ENCODE results near the gene TUNAR. TPM values are rescaled to one million over a fixed set of nuclear protein-coding genes. Genes with fewer than 3 reads are reported as not detected.

The TUNAR gene
- total RNA-seq, 2 experiments from 2014 or later, result not detected

DNA sequence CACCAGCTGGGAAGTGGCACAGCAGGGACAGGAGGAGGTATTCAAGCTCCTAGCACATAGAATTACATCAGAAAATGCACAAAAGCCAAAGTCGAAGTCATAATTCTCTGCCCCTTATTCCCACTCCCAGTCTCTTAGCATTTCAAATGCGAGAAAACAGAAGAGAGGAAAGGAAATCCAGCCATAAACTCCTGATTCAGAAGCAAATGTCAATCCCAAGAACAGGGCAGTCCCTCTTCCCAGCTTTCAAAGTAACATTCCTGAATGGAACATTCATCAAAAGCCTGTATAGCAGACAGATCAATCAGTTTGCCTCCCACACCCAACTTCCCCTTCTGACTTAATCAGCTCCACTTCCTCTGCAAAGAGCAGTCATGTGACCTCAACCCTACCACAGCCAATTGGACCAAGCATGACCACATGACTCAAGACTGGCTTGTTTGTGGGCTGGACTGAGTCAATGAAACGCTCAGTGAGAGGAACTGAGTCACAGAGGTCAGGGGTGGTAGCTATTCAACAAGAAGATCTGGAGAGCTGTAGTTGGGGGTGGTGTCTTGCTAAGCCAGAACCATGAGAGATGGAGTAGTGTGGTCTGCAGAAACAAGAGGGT is 41.4 kb upstream of the TUNAR start:
- no peak overlapping the region for H3K4me3 ChIP-seq (ENCODE audit: low read length)
- Mint-ChIP-seq H3K27ac (no peak overlapping the region), H3K36me3 (ENCODE audit: low read depth) (no peaks in the 10 kb centered on the region), H3K4me1 (ENCODE audit: low read depth) (peaks cover 5% of the 10 kb centered on the region), H3K4me3 (no peak overlapping the region), H3K9me3 (peaks cover 3% of the 10 kb centered on the region), H3K27me3 (peaks cover 46% of the 10 kb centered on the region)
- ChIA-PET POLR2A (no interaction called here), CTCF (no interaction called here)
- H3K27me3 ChIP-seq (ENCODE audit: control insufficient read depth in 1 of 2, insufficient read depth in 2 of 2, low read length in 2 of 2), result peaks cover 5% of the 10 kb centered on the region in 2 experiments
- no peak for ATAC-seq (ENCODE audit: poor library complexity)
- H3K9me3 ChIP-seq (ENCODE audit: control insufficient read depth in 1 of 2, insufficient read depth in 1 of 2, low read length in 2 of 2), result peaks cover 0 to 11% of the 10 kb centered on the region in 2 experiments
- H3K27ac ChIP-seq (ENCODE audit: low read depth in 1 of 2, low read length in 2 of 2), result no peak overlapping the region
- no peaks in the 10 kb centered on the region for H3K4me1 ChIP-seq (ENCODE audit: insufficient read depth, low read length)
- TF ChIP-seq, protein P1, sequence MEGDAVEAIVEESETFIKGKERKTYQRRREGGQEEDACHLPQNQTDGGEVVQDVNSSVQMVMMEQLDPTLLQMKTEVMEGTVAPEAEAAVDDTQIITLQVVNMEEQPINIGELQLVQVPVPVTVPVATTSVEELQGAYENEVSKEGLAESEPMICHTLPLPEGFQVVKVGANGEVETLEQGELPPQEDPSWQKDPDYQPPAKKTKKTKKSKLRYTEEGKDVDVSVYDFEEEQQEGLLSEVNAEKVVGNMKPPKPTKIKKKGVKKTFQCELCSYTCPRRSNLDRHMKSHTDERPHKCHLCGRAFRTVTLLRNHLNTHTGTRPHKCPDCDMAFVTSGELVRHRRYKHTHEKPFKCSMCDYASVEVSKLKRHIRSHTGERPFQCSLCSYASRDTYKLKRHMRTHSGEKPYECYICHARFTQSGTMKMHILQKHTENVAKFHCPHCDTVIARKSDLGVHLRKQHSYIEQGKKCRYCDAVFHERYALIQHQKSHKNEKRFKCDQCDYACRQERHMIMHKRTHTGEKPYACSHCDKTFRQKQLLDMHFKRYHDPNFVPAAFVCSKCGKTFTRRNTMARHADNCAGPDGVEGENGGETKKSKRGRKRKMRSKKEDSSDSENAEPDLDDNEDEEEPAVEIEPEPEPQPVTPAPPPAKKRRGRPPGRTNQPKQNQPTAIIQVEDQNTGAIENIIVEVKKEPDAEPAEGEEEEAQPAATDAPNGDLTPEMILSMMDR (IDR thresholded peaks at IDR 0.05), result no peak
- intact Hi-C loops (cut with DNase I, micrococcal nuclease), result no loop called here
- H3K36me3 ChIP-seq (ENCODE audit: insufficient read depth, low read length), result no peaks in the 10 kb centered on the region
- DNase-seq, result no peak

DNA sequence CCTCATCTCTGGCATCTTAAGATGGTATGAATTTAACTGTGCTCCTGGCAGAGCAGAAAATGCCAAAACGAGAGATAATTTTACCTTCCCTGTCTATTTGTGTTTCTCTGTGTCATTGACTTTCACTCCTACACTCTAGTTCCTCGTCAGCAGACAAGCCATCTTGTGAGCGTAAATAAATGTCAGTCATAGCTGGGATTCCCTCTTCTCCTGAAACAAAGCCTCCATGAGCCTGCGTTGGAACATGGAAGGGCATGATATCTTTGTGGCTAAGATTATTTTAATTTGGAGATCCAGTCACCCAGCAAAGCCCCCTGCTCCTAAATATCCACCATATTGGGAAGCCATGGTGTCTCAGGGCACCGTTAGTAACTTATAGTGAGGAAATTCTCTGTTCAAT is 37.8 kb upstream of the TUNAR start:
- Mint-ChIP-seq H3K4me1 (ENCODE audit: low read depth) (peaks cover 5% of the 10 kb centered on the region), H3K36me3 (ENCODE audit: low read depth) (no peaks in the 10 kb centered on the region), H3K27ac (no peak overlapping the region), H3K27me3 (peaks cover 25% of the 10 kb centered on the region), H3K9me3 (peaks cover 3% of the 10 kb centered on the region), H3K4me3 (no peak overlapping the region)
- H3K27ac ChIP-seq (ENCODE audit: low read depth in 1 of 2, low read length in 2 of 2), result no peak overlapping the region
- peaks cover 0 to 5% of the 10 kb centered on the region in 2 experiments for H3K9me3 ChIP-seq (ENCODE audit: control insufficient read depth in 1 of 2, insufficient read depth in 1 of 2, low read length in 2 of 2)
- no peaks in the 10 kb centered on the region for H3K36me3 ChIP-seq (ENCODE audit: insufficient read depth, low read length)
- H3K4me3 ChIP-seq (ENCODE audit: low read length), result no peak overlapping the region
- ChIA-PET POLR2A (no interaction called here), CTCF (no interaction called here)
- DNase-seq (no peak), ATAC-seq (ENCODE audit: poor library complexity) (no peak)
- peaks cover 0 to 2% of the 10 kb centered on the region in 2 experiments for H3K27me3 ChIP-seq (ENCODE audit: control insufficient read depth in 1 of 2, insufficient read depth in 2 of 2, low read length in 2 of 2)
- intact Hi-C loops (cut with DNase I, micrococcal nuclease), result no loop called here
- no peaks in the 10 kb centered on the region for H3K4me1 ChIP-seq (ENCODE audit: insufficient read depth, low read length)
- TF ChIP-seq, protein P1 (IDR thresholded peaks at IDR 0.05), result no peak

DNA sequence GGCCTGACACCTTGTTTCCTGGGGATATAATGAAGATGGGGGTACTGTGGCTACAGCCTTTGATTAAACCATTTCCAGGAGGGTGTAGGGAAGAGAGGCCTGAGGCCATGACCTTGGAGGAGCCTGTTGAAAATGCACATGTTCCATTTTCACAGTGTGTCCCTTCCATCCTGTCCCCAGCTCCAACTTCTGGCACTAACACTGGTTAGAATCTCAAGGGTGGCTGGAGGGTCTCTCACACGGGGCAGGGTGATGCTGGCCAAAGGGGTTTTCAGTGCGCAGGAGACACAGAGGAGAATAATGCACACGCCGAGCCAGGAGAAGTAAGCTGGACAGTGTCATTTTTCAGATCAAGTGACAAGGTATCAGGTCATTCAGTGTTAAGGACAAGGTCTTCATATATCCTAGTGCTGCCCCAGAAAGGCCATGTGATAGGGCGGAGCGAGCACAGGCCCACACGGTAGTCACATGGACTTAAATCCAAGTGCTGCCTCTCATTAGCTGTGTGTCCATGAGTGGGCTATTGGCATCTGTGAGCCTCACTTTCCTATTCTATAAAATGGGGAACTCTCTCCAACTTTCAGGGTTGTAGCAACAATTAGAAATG is 36.4 kb upstream of the TUNAR start:
- ChIA-PET CTCF (no interaction called here), POLR2A (no interaction called here)
- Mint-ChIP-seq H3K27ac (no peak overlapping the region), H3K4me3 (no peak overlapping the region), H3K9me3 (peaks cover 3% of the 10 kb centered on the region), H3K27me3 (peaks cover 20% of the 10 kb centered on the region), H3K4me1 (ENCODE audit: low read depth) (no peaks in the 10 kb centered on the region), H3K36me3 (ENCODE audit: low read depth) (no peaks in the 10 kb centered on the region)
- Histone ChIP-seq H3K4me1 (ENCODE audit: insufficient read depth, low read length) (no peaks in the 10 kb centered on the region), H3K27ac (ENCODE audit: low read depth in 1 of 2, low read length in 2 of 2) (no peak overlapping the region), H3K36me3 (ENCODE audit: insufficient read depth, low read length) (no peaks in the 10 kb centered on the region), H3K4me3 (ENCODE audit: low read length) (no peak overlapping the region), H3K9me3 (ENCODE audit: control insufficient read depth in 1 of 2, insufficient read depth in 1 of 2, low read length in 2 of 2) (peaks cover 0 to 5% of the 10 kb centered on the region in 2 experiments), H3K27me3 (ENCODE audit: control insufficient read depth in 1 of 2, insufficient read depth in 2 of 2, low read length in 2 of 2) (peaks cover 0 to 4% of the 10 kb centered on the region in 2 experiments)
- TF ChIP-seq, protein P1 (IDR thresholded peaks at IDR 0.05), result no peak
- intact Hi-C loops (cut with DNase I, micrococcal nuclease), result no loop called here
- DNase-seq (no peak), ATAC-seq (ENCODE audit: poor library complexity) (no peak)

All from CD4-positive, alpha-beta T cell (primary cell).